Tibial nerve (tissue), 4 donors: Measurements from ENCODE around the gene PPP1R7.

Source experiments
- CTCF ChIP-seq, 5 experiments: fragments of 200-600 bp in 3 of 5; fragments of 450-650 bp in 2 of 5; sonication (generic) in 3 of 5; IDR thresholded peaks; one replicate each; pipeline ENCODE4 v1.5.1; 2016 to 2019; ENCODE audit warnings: antibody characterized with exemption in 5 of 5, mild to moderate bottlenecking in 3 of 5, moderate library complexity in 2 of 5
- EP300 ChIP-seq, 2 donors: sonication (generic); formaldehyde crosslinking; IDR thresholded peaks; one replicate each; pipeline ENCODE4 v1.6.1; 2017; ENCODE audit warnings: antibody characterized with exemption in 2 of 2, mild to moderate bottlenecking in 1 of 2

GRCh38 chr2:241211276-241211675, 61.0 kb downstream of the PPP1R7 start:
- TF ChIP-seq EP300 (IDR thresholded peaks at IDR 0.05) (no peak), CTCF (IDR thresholded peaks at IDR 0.05) (no peak)
